SK-N-SH (cell line): Measurements from ENCODE around the gene LGALS13. TPM values are rescaled to one million over a fixed set of nuclear protein-coding genes. Genes with fewer than 3 reads are reported as not detected.

ENCODE experiments used
- CTCF ChIA-PET: fragments of 300-600, 350-600 bp; formaldehyde crosslinking; extraction: SDS; loops from one replicate; lab custom pipeline; 2021; lab: Yijun Ruan, JAX
- POLR2A ChIA-PET: fragments of 350-600 bp; sonication (Branson Sonifier 250); formaldehyde crosslinking; extraction: SDS; loops from one replicate; lab custom pipeline; 2020; ENCODE audit warnings: antibody characterized with exemption, inconsistent platforms; lab: Yijun Ruan, JAX
- DNase-seq: peaks from one replicate; pipeline ENCODE4 v3.0.0; 2012
- H2AFZ ChIP-seq: fragments of 200-600 bp; sonication (generic); 2 replicates; pipeline ENCODE4 v1.8.1; 2016; ENCODE audit warnings: antibody characterized with exemption, mild to moderate bottlenecking, low read depth
- H3F3A ChIP-seq: fragments of 200-600 bp; sonication (generic); replicated peaks from 2 replicates; pipeline ENCODE3; 2016; ENCODE audit warnings: antibody characterized with exemption, mild to moderate bottlenecking; ENCODE audit not compliant: insufficient read depth
- H3K27ac ChIP-seq, 2 experiments: fragments of 200-500 bp in 1 of 2; fragments of 200-600 bp in 1 of 2; sonication (Bioruptor generic) in 1 of 2; sonication (generic), shearing (Covaris generic) in 1 of 2; 2 replicates each; pipeline versions ENCODE4 v1.5.1 to v1.6.1; 2014 to 2016; ENCODE audit warnings: low read depth in 2 of 2, inconsistent platforms in 1 of 2, low read length in 1 of 2, mild to moderate bottlenecking in 1 of 2, mixed read lengths in 1 of 2
- H3K27me3 ChIP-seq: fragments of 200-600 bp; sonication (generic), shearing (Covaris generic); 2 replicates; pipeline ENCODE4 v1.6.1; 2016; ENCODE audit warnings: mixed run types; ENCODE audit not compliant: insufficient read depth
- H3K36me3 ChIP-seq, 2 experiments: fragments of 200-500 bp in 1 of 2; fragments of 200-600 bp in 1 of 2; sonication (Bioruptor generic) in 1 of 2; sonication (generic) in 1 of 2; replicated peaks in 1 of 2; 2 replicates each; pipeline versions ENCODE3 to v1.5.1; 2014 to 2016; ENCODE audit warnings: low read length in 1 of 2, mild to moderate bottlenecking in 1 of 2; ENCODE audit not compliant: insufficient read depth in 2 of 2, control insufficient read depth in 1 of 2
- H3K4me1 ChIP-seq, 2 experiments: fragments of 200-500 bp in 1 of 2; fragments of 200-600 bp in 1 of 2; sonication (Bioruptor generic) in 1 of 2; sonication (generic), shearing (Covaris generic) in 1 of 2; 2 replicates each; pipeline versions ENCODE4 v1.5.1 to v1.6.1; 2014 to 2016; ENCODE audit warnings: low read depth in 1 of 2, low read length in 1 of 2, mixed run types in 1 of 2; ENCODE audit not compliant: insufficient read depth in 2 of 2, control insufficient read depth in 1 of 2
- H3K4me2 ChIP-seq: fragments of 200-600 bp; sonication (generic), shearing (Covaris generic); 2 replicates; pipeline ENCODE4 v1.6.1; 2017; ENCODE audit warnings: mixed run types
- H3K4me3 ChIP-seq, 2 experiments: fragments of 200-500 bp in 1 of 2; fragments of 200-600 bp in 1 of 2; sonication (Bioruptor generic) in 1 of 2; sonication (generic), shearing (Covaris generic) in 1 of 2; 2 replicates each; pipeline versions ENCODE4 v1.5.1 to v1.8.1; 2014 to 2016; ENCODE audit warnings: low read depth in 2 of 2, inconsistent platforms in 1 of 2, low read length in 1 of 2, mild to moderate bottlenecking in 1 of 2, mixed read lengths in 1 of 2, moderate library complexity in 1 of 2
- H3K79me2 ChIP-seq: fragments of 200-600 bp; sonication (generic); 2 replicates; pipeline ENCODE4 v1.8.1; 2017; ENCODE audit warnings: mild to moderate bottlenecking; ENCODE audit not compliant: insufficient read depth
- H3K9ac ChIP-seq: fragments of 200-600 bp; sonication (generic); 2 replicates; pipeline ENCODE4 v1.6.1; 2017; ENCODE audit warnings: mixed run types
- H3K9me2 ChIP-seq: fragments of 200-600 bp; sonication (generic); 2 replicates; pipeline ENCODE4 v1.6.1; 2017; ENCODE audit warnings: mixed run types
- H3K9me3 ChIP-seq: fragments of 200-600 bp; sonication (generic); 2 replicates; pipeline ENCODE4 v1.6.1; 2017; ENCODE audit warnings: mixed run types, mild to moderate bottlenecking, moderate library complexity
- H4K20me1 ChIP-seq: fragments of 200-600 bp; sonication (generic); 2 replicates; pipeline ENCODE4 v1.6.1; 2017; ENCODE audit warnings: mild to moderate bottlenecking, mixed run types; ENCODE audit not compliant: insufficient read depth
- CHD2 ChIP-seq: fragments of 150-350 bp; IDR thresholded peaks from 2 replicates; pipeline ENCODE4 v1.6.1; 2018; ENCODE audit warnings: low read length; ENCODE audit not compliant: partially characterized antibody
- ELF1 ChIP-seq: IDR thresholded peaks from 2 replicates; pipeline ENCODE4 v1.4.0; 2012
- EP300 ChIP-seq, 2 experiments: IDR thresholded peaks; 2 replicates each; pipeline versions ENCODE4 v1.4.0 to v1.6.1; 2012; ENCODE audit warnings: borderline replicate concordance in 1 of 2, low read depth in 1 of 2, low read length in 1 of 2
- EZH2phosphoT487 ChIP-seq: fragments of 200-600 bp; sonication (generic); IDR thresholded peaks from 2 replicates; pipeline ENCODE4 v1.6.1; 2017; ENCODE audit warnings: low read depth, mixed run types, mild to moderate bottlenecking, antibody characterized with exemption, moderate library complexity, borderline replicate concordance
- FOSL2 ChIP-seq: IDR thresholded peaks from 2 replicates; pipeline ENCODE4 v1.4.0; 2012; ENCODE audit warnings: low read depth, mild to moderate bottlenecking, moderate library complexity, borderline replicate concordance
- FOXJ3 ChIP-seq: sonication (generic); formaldehyde crosslinking; IDR thresholded peaks from 2 replicates; pipeline ENCODE4 v1.5.1; 2020; ENCODE audit warnings: mild to moderate bottlenecking, missing genetic modification reagents
- FOXM1 ChIP-seq: IDR thresholded peaks from 2 replicates; pipeline ENCODE4 v1.4.0; 2012; ENCODE audit warnings: low read depth, mild to moderate bottlenecking
- GABPA ChIP-seq: IDR thresholded peaks from 2 replicates; pipeline ENCODE4 v1.4.0; 2012; ENCODE audit warnings: low read depth, mild to moderate bottlenecking
- NRF1 ChIP-seq: IDR thresholded peaks from 2 replicates; pipeline ENCODE4 v1.6.1; 2012; ENCODE audit warnings: low read depth, mild to moderate bottlenecking, low read length
- SMC3 ChIP-seq: IDR thresholded peaks from 2 replicates; pipeline ENCODE4 v1.6.1; 2012; ENCODE audit warnings: low read depth, low read length, improper control_type of control experiment
- TEAD4 ChIP-seq: IDR thresholded peaks from 2 replicates; pipeline ENCODE4 v1.4.0; 2012; ENCODE audit warnings: mild to moderate bottlenecking, borderline replicate concordance; ENCODE audit not compliant: insufficient read depth
- WGBS: methylation state at CpG from one replicate; pipeline ENCODE4 v1.1.6; 2017; ENCODE audit warnings: low lambda C conversion rate; 5-methylcytosine and 5-hydroxymethylcytosine counted together
- polyA plus RNA-seq, 3 experiments: library from polyadenylated mRNA; depleted of rRNA; stranded (reverse); fragments of >200 nt; gene quantifications; 2 replicates each; pipeline ENCODE4 v1.2.3, GENCODE V29; 2012
- TF ChIP-seq, protein P1 (sequence below): fragments of 150-350 bp; IDR thresholded peaks from 2 replicates; pipeline ENCODE4 v1.6.1; 2017; ENCODE audit warnings: antibody characterized with exemption, low read length, low read depth, borderline replicate concordance
- TF ChIP-seq, protein P2 (sequence below): fragments of 200-600 bp; sonication (generic); IDR thresholded peaks from 2 replicates; pipeline ENCODE4 v1.6.1; 2017; ENCODE audit warnings: antibody characterized with exemption, mild to moderate bottlenecking, moderate library complexity
- TF ChIP-seq, protein P3 (sequence below): fragments of 150-350 bp; IDR thresholded peaks from 2 replicates; pipeline ENCODE4 v1.6.1; 2016; ENCODE audit warnings: mild to moderate bottlenecking, low read depth, low read length

The LGALS13 gene, protein sequence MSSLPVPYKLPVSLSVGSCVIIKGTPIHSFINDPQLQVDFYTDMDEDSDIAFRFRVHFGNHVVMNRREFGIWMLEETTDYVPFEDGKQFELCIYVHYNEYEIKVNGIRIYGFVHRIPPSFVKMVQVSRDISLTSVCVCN
- polyA plus RNA-seq (2012; rRNA removed) = not detected in 2 replicates
- polyA plus RNA-seq (2012; cell fraction: cytosol; rRNA removed) = not detected in 2 replicates
- not detected in 2 replicates for polyA plus RNA-seq (2012; cell fraction: nucleus; rRNA removed)

DNA sequence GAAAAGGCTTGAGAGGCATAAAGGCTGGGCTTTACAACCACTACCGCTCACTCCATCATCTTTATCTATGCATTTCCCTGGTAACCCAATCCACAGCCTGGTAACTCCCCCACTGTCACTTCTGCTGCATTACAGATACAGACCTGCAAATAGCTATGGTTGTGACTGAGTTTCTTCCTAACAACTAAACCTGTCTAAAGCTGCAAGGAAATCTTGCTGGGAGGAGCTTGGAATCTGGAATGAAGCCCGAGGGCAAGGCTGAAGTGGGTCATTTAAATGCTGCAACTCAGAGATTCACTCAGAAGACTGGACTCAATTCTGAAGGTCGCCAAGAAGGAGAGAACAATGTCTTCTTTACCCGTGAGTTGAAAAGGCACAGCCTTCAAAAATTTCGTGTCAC is at the start of gene LGALS13:
LGALS13 (plus strand) TSS at position 301 of the 400 bp plus-strand sequence; CDS start at position 346, 45 bp downstream.
- TF ChIP-seq, protein P1, sequence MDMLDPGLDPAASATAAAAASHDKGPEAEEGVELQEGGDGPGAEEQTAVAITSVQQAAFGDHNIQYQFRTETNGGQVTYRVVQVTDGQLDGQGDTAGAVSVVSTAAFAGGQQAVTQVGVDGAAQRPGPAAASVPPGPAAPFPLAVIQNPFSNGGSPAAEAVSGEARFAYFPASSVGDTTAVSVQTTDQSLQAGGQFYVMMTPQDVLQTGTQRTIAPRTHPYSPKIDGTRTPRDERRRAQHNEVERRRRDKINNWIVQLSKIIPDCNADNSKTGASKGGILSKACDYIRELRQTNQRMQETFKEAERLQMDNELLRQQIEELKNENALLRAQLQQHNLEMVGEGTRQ = no peak
- TF ChIP-seq GABPA (no peak), ELF1 (no peak), FOXJ3 (CRISPR knock-in tag) (no peak), EZH2phosphoT487 (no peak), FOSL2 (no peak), EP300 (IDR thresholded peaks at IDR 0.05; ENCODE audit: borderline replicate concordance in 1 of 2, low read depth in 1 of 2, low read length in 1 of 2) (no peak), SMC3 (no peak), CHD2 (no peak), FOXM1 (no peak), NRF1 (no peak), TEAD4 (no peak)
- TF ChIP-seq, protein P2, sequence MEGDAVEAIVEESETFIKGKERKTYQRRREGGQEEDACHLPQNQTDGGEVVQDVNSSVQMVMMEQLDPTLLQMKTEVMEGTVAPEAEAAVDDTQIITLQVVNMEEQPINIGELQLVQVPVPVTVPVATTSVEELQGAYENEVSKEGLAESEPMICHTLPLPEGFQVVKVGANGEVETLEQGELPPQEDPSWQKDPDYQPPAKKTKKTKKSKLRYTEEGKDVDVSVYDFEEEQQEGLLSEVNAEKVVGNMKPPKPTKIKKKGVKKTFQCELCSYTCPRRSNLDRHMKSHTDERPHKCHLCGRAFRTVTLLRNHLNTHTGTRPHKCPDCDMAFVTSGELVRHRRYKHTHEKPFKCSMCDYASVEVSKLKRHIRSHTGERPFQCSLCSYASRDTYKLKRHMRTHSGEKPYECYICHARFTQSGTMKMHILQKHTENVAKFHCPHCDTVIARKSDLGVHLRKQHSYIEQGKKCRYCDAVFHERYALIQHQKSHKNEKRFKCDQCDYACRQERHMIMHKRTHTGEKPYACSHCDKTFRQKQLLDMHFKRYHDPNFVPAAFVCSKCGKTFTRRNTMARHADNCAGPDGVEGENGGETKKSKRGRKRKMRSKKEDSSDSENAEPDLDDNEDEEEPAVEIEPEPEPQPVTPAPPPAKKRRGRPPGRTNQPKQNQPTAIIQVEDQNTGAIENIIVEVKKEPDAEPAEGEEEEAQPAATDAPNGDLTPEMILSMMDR = no peak
- TF ChIP-seq, protein P3, sequence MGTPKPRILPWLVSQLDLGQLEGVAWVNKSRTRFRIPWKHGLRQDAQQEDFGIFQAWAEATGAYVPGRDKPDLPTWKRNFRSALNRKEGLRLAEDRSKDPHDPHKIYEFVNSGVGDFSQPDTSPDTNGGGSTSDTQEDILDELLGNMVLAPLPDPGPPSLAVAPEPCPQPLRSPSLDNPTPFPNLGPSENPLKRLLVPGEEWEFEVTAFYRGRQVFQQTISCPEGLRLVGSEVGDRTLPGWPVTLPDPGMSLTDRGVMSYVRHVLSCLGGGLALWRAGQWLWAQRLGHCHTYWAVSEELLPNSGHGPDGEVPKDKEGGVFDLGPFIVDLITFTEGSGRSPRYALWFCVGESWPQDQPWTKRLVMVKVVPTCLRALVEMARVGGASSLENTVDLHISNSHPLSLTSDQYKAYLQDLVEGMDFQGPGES = no peak
- Histone ChIP-seq H3K9me3 (no peaks in the 10 kb centered on the region), H2AFZ (no peak within 1 kb of the TSS), H3K4me1 (no peaks in the 10 kb centered on the region), H3K9me2 (no peaks in the 10 kb centered on the region), H3K9ac (no peak within 1 kb of the TSS), H4K20me1 (no peaks in the 10 kb centered on the region), H3F3A (no peaks in the 10 kb centered on the region), H3K27me3 (peaks cover 8% of the 10 kb centered on the region; the same call in 1 of the 2 replicates), H3K4me2 (no peak within 1 kb of the TSS), H3K36me3 (no peaks in the 10 kb centered on the region), H3K79me2 (no peaks in the 10 kb centered on the region), H3K27ac (no peak within 1 kb of the TSS), H3K4me3 (no peak within 1 kb of the TSS)
- under 1% methylated on average over 5 of the region's 5 CpGs for WGBS
- ChIA-PET POLR2A (no interaction called here), CTCF (no interaction called here)
- DNase-seq = no peak
